Measurements from ENCODE around the gene CAMTA1.

- TF ChIP-seq, protein P1, sequence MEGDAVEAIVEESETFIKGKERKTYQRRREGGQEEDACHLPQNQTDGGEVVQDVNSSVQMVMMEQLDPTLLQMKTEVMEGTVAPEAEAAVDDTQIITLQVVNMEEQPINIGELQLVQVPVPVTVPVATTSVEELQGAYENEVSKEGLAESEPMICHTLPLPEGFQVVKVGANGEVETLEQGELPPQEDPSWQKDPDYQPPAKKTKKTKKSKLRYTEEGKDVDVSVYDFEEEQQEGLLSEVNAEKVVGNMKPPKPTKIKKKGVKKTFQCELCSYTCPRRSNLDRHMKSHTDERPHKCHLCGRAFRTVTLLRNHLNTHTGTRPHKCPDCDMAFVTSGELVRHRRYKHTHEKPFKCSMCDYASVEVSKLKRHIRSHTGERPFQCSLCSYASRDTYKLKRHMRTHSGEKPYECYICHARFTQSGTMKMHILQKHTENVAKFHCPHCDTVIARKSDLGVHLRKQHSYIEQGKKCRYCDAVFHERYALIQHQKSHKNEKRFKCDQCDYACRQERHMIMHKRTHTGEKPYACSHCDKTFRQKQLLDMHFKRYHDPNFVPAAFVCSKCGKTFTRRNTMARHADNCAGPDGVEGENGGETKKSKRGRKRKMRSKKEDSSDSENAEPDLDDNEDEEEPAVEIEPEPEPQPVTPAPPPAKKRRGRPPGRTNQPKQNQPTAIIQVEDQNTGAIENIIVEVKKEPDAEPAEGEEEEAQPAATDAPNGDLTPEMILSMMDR (conservative IDR thresholded peaks at IDR 0.05; ENCODE audit: low read depth, low read length), result no peak
- TF ChIP-seq EZH2 (IDR thresholded peaks at IDR 0.05; ENCODE audit: borderline replicate concordance, low read depth, low read length, poor library complexity, severe bottlenecking), result no peak
These were observed 138.2 kb downstream of the CAMTA1 start for GRCh38 chr1:6923416-6923815.

All from A673 (cell line).